K562 (cell line): ENCODE data around the gene TAOK2. TPM values are rescaled to one million over a fixed set of nuclear protein-coding genes. Genes with fewer than 3 reads are reported as not detected.

Source experiments
- ESRRA ChIP-seq: fragments of 450-650 bp; IDR thresholded peaks from 2 replicates; pipeline ENCODE4 v1.6.1; 2014; ENCODE audit warnings: low read depth, mild to moderate bottlenecking, moderate library complexity, borderline replicate concordance
- KLF10 ChIP-seq: fragments of 250-450 bp; sonication (Bioruptor Pico); IDR thresholded peaks from 2 replicates; pipeline ENCODE4 v1.6.1; 2021; ENCODE audit warnings: matching md5 sums
- POLR2B ChIP-seq: fragments of 450-650 bp; IDR thresholded peaks from 2 replicates; pipeline ENCODE4 v1.6.1; 2018; ENCODE audit warnings: low read depth; ENCODE audit not compliant: partially characterized antibody
- polyA plus RNA-seq, 8 experiments: library from polyadenylated mRNA; depleted of rRNA in 4 of 8; stranded (reverse) in 5 of 8; unstranded in 3 of 8; fragments of >200 nt; fragmentation: Nextera tagmentation in 2 of 8; fragmentation: Illumina TruSeq in 1 of 8; extraction: Ambion mirVana in 2 of 8; extraction: Trizol in 1 of 8; gene quantifications; 2 replicates each; pipeline versions ENCODE4 v1.2.1 to v1.2.3, GENCODE V29; 2011 to 2014; ENCODE audit warnings: inconsistent platforms in 1 of 8, missing spikeins in 1 of 8
- total RNA-seq, 7 experiments: library from RNA; depleted of rRNA in 6 of 7; stranded (reverse); fragments of >200 nt in 6 of 7; fragmentation: Illumina TruSeq in 2 of 7; extraction: Trizol in 2 of 7; gene quantifications; 2 replicates each; pipeline versions ENCODE4 v1.2.1 to v1.2.3, GENCODE V29; 2011 to 2021; ENCODE audit warnings: low replicate concordance in 1 of 7
- TF ChIP-seq, protein P1 (sequence below), 3 experiments: IDR thresholded peaks in 2 of 3; conservative IDR thresholded peaks in 1 of 3; 2 replicates each; pipeline ENCODE4 v1.5.1; 2011 to 2012; ENCODE audit warnings: low read length in 3 of 3, mild to moderate bottlenecking in 3 of 3, control low read depth in 2 of 3, improper control_type of control experiment in 1 of 3, inconsistent platforms in 1 of 3, low read depth in 1 of 3, mixed read lengths in 1 of 3, moderate library complexity in 1 of 3; ENCODE audit not compliant: insufficient read depth in 2 of 3
- TF ChIP-seq, protein P2 (sequence below), 2 experiments: fragments of 450-650 bp; IDR thresholded peaks; 2 replicates each; pipeline ENCODE4 v1.6.1; 2016

The TAOK2 gene
- total and polyA plus RNA-seq, 9 of the 15 experiments (the other 6 are each of a cell fraction or from before 2014, with no cell fraction given): 0.10 to 41.8 (median 13.7) TPM

DNA sequence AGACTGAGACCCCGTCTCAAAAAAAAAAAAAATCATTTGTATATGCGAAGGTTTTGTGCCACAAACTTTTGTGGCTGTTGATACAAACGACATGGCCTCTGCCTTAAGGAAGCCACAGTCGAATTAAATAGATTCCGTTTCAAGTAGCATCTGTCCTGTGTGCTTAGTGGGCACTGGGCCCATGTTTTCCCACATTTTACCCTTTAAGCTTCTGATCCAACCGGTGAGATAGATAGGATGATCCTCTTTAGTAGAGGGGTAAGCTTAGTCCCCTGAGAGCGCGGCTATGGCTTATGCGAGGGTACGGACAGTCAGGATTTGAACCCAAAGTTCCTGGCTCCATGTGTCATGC is 12.6 kb upstream of the TAOK2 start (continued):
- TF ChIP-seq, protein P1, sequence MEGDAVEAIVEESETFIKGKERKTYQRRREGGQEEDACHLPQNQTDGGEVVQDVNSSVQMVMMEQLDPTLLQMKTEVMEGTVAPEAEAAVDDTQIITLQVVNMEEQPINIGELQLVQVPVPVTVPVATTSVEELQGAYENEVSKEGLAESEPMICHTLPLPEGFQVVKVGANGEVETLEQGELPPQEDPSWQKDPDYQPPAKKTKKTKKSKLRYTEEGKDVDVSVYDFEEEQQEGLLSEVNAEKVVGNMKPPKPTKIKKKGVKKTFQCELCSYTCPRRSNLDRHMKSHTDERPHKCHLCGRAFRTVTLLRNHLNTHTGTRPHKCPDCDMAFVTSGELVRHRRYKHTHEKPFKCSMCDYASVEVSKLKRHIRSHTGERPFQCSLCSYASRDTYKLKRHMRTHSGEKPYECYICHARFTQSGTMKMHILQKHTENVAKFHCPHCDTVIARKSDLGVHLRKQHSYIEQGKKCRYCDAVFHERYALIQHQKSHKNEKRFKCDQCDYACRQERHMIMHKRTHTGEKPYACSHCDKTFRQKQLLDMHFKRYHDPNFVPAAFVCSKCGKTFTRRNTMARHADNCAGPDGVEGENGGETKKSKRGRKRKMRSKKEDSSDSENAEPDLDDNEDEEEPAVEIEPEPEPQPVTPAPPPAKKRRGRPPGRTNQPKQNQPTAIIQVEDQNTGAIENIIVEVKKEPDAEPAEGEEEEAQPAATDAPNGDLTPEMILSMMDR (IDR thresholded peaks at IDR 0.05 in 2 of 3, conservative IDR thresholded peaks at IDR 0.05 in 1 of 3; ENCODE audit: insufficient read depth in 2 of 3, low read depth in 1 of 3, low read length in 3 of 3): no peak
- TF ChIP-seq, protein P2, sequence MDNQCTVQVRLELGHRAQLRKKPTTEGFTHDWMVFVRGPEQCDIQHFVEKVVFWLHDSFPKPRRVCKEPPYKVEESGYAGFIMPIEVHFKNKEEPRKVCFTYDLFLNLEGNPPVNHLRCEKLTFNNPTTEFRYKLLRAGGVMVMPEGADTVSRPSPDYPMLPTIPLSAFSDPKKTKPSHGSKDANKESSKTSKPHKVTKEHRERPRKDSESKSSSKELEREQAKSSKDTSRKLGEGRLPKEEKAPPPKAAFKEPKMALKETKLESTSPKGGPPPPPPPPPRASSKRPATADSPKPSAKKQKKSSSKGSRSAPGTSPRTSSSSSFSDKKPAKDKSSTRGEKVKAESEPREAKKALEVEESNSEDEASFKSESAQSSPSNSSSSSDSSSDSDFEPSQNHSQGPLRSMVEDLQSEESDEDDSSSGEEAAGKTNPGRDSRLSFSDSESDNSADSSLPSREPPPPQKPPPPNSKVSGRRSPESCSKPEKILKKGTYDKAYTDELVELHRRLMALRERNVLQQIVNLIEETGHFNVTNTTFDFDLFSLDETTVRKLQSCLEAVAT (IDR thresholded peaks at IDR 0.05): 0 out of 4 replicates have a peak, but pooled peaks of 1 of the 2 experiments have one; percentile 6
- TF ChIP-seq KLF10 (CRISPR knock-in tag) (no peak), ESRRA (no peak), POLR2B (no peak)
